Ecto neural progenitor cell (in vitro differentiated cells): ENCODE measurements around the gene PRSS56.
"Not testable (repeated sequence)": the region's sequence is repeated elsewhere in the genome, so short reads cannot be mapped to it uniquely, and the experiment has no call there.

ENCODE experiments used
- DNase-seq: peaks from one replicate; pipeline ENCODE4 v3.0.0-alpha.2; 2018; ENCODE audit warnings: low spot score

Gene PRSS56

DNA sequence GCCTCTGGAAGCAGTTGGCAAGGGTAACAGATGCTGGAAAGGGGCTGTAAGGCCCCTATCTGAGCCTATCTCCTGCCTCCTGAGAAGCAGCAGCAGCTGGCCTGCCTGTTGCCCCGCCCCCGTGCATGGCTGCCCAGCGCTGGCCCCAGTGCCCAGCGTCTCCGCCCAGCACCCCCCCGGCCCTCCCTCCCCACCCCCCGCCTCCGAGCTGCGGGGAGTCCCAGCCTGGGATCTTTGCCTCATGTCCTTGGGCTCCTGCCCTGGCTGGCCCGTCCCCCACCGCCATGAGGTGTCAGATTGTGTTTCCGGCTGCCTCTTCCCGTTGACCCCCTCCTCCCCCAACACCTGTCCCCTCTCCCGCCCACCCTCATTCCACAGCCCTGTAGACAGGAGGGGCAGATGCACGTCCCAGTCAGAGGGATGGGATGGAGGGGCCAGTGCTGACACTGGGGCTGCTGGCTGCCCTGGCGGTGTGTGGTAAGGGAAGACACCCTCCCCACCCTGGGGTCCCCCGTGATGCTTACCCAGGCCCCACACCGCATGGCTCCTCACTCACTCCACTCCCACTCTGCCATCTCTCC lies 5.7 kb downstream of the PRSS56 start, which contains the start of gene CHRND:
Gene CHRND (plus strand): TSS at position 370 of the 581 bp plus-strand sequence. CDS start 56 bp downstream, at position 426.
- no peak for DNase-seq

DNA sequence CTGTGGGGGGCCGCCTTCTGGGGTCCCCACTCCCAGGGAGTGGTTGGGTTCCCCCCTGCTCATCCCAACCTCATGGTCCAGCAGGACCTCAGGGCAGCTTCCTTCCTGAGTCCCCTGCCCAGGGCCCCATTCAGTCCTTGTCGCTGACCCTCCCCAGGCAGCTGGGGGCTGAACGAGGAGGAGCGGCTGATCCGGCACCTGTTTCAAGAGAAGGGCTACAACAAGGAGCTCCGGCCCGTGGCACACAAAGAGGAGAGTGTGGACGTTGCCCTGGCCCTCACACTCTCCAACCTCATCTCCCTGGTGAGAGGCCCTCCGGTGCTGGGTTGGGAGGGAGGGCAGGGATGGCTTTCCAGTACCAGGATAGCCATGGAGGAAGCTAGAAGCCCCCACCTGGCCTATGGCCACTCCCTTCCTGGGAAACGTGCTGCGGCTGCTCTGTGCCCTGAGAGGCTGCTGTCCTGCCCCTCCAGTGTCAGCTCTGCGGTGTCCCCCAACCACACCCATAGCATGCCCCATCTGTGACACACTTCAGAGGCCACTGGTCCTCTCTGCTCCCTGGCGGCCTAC lies 6.3 kb downstream of the PRSS56 start:
- DNase-seq: no peak

DNA sequence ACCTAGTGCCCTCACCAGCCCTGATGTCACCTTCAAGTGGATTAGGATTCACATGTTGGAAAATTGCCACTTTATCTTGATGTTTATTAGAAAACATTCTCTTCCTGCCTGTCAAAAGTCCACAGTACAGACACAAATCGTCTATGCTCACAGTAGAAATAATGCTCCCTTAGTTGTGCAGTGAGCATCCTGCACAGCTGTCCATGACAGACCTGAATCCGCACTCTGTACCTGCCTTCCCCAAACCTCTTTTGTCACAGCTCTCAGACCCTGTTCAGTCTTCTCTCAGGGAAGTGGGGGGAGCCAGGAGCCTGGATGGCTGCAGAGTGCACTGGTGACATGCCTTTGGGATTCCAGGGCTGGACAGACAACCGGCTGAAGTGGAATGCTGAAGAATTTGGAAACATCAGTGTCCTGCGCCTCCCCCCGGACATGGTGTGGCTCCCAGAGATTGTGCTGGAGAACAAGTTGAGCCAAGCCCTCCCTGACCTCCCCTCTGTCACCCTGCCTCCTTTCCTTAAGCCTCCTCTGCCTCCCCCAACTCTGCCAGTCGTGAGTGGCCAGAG lies 7.8 kb downstream of the PRSS56 start:
- no peak for DNase-seq

DNA sequence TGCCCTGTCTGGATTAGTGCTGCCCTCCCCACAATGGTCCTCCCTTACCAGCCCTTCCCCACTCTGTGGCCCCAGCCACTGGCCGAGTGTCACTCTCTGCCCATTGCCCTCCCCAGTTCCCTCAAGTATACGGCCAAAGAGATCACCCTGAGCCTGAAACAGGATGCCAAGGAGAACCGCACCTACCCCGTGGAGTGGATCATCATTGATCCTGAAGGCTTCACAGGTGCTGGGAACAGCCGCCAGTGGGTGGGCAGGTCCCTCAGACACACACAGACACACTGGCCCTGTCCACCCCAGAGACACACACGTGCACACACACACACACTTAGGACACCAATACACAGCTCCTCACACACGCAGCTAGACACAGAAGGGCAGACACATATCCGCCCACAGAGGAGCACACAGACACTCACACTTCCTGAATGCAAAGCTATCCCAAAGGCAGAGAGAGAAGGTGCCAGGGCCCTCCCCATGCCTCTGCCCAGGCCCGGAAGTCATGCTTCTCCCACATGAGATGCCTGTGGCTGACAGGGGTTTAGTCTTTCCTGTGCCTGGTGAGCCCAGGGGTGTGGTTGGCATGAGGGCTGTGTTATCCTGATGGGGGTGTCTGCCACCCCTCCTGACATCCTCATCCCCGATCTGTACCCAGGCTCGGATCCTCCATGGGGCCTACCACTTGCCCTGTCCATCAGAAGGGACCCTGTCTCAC lies 8.7 kb downstream of the PRSS56 start:
- no peak for DNase-seq

DNA sequence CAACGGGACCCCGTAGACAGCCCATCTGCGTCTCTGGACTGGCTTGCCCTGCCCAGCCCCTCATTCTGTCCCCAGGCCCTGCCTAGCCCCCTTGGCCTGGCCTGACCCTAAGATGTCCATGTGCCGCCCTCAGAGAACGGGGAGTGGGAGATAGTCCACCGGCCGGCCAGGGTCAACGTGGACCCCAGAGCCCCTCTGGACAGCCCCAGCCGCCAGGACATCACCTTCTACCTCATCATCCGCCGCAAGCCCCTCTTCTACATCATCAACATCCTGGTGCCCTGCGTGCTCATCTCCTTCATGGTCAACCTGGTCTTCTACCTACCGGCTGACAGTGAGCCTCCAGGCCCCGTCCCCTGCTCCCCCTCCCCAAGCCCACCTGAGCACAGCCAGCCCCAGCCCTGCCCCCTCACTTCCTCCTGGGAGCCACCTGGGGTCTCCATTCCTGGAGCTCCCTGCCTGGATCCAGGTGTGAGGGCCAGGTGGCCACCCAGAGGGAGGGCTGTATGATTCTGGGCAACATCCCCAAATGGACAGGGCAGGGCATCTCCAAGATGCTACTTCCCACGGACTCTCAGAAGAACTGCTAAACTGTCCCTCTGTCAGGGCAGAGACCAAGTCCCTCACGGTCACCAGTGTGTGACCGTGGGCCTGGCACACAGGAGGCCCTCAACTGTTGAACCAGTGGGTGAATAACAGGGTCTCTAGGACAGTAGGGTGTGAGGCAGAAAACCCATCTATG lies 9.8 kb downstream of the PRSS56 start:
- no peak for DNase-seq

DNA sequence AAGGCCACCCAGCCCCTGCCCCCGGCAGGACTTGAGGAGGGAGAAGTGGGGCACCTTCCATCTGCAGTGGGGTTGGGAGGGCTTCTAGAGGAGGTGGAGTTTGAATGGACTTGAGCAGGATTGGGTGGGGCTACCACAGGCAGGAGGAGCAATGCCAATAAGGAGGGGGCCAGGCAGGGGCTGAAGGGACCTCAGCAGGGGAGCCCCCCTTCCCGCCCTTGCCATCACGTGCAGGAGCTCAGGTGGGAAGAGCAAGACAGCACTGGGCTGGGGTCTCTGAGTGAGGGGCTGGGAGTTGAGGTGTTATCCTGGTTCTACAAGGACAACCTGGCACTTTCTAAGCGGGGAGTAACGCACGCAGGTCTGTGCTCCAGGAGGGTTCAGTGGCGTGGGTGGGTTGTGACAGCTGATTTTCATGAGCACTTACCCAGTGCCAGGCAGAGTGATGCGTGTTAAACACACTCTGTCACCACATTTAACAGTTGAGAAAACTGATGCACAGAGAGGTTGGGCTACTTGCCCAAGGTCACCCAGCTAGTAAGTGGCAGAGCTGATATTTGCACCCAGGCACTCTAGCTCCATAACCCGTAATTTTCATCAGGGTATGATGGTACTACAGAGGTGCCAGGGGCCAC lies 10.6 kb downstream of the PRSS56 start:
- DNase-seq: no peak

DNA sequence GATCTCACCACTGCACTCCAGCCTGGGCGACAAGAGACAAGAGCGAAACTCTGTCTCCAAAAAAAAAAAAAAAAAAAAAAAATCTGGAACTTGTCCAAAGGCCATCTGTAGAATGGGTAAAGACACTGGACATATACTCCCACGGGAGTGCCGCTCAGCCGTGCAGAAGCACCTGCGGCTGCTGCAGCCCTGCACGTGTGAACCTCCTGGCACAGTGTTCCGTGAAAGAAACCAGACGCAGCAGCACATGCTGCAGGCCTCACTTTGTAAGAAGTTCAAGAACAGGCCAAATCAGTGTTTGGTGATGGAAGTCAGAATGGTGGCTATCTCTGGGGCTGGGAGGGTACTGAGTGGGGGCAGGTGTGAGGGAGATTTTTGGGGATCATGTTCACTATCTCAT lies 12.2 kb downstream of the PRSS56 start:
- no peak for DNase-seq

DNA sequence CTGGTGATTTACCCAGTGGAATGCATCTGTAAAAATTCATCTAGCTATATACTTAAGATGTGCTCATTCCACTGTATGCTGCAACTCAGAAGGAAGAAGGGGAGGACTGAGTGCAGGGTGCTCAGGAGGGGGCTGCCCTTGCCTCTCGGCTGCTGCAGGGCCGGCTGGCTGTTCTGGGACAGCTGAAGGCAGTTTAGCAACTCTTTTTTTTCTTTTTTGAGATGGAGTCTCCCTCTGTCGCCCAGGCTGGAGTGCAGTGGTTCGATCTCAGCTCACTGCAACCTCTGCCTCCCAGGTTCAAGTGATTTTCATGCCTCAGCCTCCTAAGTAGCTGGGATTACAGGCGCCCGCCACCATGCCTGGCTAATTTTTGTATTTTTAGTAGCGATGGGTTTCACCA lies 12.6 kb downstream of the PRSS56 start:
- DNase-seq: not testable (repeated sequence)

DNA sequence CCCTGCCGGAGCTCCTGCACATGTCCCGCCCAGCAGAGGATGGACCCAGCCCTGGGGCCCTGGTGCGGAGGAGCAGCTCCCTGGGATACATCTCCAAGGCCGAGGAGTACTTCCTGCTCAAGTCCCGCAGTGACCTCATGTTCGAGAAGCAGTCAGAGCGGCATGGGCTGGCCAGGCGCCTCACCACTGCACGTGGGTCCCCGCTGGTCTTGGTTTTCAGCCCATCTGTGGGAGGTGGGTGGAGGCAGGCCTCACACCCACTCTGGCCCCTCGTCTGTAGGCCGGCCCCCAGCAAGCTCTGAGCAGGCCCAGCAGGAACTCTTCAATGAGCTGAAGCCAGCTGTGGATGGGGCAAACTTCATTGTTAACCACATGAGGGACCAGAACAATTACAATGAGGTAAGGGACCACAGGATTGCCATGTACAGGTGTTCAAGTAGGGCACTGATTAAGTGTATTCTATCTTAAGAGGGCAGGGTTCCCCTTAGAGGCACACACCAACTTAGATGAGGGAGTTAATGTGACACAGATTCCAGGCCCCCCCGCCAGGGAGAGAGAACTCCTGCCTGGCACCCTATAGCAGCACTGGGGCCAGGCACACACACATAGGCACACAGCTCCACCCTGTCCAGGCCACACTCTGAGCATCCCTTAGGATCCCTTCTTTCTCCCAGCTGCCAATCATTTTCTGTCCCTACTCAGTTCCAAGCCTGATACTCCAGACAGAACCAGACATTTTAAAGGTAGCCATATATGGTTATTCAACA lies 13.9 kb downstream of the PRSS56 start:
- peak; percentile 48 for DNase-seq

DNA sequence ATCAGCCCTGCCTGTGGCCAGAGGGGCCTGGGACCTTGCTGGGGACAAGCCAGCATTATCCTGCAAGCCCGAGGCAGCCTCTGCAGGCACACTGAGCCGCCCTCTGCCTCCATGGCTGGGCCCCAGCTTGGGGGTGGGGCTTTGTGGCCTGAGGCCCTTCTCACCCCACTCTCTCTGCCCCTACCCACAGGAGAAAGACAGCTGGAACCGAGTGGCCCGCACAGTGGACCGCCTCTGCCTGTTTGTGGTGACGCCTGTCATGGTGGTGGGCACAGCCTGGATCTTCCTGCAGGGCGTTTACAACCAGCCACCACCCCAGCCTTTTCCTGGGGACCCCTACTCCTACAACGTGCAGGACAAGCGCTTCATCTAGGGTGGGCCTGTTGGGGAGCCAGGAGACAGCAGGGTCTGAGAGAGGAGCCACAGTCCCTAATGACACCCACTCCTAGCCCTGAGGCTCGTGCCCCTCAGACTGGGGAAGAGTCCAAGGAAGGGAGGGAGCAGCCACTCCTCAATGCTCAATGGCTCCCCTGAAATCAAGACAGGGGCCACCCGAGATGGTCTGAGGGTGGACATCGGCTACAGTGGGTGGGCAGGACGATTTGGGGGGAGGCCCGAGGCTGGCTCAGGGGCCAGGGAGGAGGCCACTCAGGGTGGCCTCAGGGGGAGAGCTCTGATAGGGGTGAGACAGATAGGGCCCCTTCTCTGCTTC lies 14.9 kb downstream of the PRSS56 start:
- DNase-seq: peak; percentile 42

DNA sequence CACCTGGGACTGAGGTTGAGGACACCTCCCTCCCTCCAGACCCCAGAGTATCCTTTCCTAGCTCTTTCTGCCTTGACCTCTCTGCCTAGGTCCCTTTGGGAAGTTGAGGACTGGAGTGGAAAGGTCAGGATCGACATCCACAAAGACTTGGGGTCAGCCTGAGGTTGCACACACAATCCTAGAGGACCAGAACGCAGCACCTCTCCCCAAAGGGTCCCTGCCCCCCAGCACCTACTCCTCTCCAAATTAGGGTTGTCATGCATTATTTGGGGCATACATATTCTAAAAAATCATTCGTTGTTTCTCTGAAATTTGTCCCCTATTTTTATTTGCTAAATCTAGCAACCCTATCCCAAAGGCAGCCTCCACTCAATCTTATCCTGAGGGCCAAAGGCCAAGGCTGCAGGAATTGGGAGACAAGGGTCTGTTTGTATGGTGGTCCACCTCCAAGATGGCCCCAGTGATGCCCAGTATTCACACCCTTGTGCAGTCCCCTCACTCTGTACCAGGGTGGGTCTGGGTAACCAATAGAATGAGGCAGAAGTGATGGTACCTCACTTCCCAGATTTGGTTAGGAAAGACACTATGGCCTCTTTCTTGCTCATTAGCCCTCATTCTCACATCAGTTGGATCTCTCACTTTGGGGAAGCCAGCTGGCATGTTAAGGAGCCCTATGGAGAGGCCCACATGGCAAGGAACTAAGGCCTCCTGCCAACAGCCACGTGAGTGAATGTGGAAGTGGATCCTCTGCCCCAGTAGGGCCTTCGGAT lies 15.8 kb downstream of the PRSS56 start:
- no peak for DNase-seq

DNA sequence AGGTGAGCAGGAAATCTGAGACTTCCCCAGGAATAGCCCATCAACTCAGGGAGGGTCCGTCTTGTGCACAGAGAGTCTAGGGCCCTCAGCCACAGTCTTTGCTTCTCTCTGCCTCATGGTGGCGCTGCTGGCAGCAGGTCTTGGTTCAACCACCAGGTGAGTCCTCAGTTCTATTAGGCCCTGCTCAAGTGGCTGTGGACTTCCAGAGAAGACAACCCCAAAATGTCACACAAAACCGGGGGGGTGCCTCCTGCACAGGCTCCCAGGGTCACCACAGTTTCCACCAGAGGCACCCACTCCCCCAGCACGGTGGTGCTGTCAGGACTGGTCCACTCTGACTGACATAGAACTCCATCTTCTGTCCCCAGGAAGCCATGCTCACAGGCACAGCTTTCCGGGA lies 16.9 kb downstream of the PRSS56 start:
- DNase-seq: peak; percentile 54

DNA sequence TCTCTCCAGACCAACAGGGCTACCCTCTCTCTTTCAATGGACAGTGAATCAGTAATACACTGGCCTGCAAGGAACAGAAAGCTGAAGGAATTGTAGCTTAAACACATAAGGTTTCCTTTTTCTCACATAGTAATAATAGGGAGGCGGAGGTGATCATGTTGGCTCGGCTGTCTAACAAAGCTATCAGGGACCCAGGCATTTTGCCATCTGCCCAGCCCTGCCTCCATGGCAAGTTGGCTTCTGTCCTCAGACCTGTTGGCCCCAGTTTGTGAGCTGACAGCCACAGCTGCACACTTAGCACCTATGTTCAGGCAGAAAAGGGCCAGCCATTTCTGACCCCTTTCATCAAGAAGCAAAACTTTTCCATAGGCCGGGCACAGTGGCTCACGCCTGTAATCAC lies 17.3 kb downstream of the PRSS56 start:
- DNase-seq: no peak

DNA sequence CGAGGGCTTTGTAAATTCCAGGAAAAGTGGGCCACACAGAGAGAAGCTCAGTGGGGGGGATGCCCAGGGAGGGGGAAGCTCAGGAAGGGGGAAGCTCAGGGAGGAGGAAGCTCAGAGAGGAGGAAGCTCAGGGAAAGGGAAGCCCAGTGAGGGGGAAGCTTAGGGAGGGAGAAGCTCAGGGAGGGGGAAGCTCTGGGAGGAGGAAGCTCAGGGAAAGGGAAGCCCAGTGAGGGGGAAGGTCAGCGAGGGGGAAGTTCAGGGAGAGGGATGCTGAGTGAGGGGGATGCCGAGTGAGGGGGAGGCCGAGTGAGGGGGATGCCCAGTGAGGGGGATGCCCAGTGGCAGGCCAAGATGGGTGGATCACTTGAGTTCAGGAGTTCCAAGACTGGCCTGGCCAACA lies 18.5 kb downstream of the PRSS56 start:
- no peak for DNase-seq

DNA sequence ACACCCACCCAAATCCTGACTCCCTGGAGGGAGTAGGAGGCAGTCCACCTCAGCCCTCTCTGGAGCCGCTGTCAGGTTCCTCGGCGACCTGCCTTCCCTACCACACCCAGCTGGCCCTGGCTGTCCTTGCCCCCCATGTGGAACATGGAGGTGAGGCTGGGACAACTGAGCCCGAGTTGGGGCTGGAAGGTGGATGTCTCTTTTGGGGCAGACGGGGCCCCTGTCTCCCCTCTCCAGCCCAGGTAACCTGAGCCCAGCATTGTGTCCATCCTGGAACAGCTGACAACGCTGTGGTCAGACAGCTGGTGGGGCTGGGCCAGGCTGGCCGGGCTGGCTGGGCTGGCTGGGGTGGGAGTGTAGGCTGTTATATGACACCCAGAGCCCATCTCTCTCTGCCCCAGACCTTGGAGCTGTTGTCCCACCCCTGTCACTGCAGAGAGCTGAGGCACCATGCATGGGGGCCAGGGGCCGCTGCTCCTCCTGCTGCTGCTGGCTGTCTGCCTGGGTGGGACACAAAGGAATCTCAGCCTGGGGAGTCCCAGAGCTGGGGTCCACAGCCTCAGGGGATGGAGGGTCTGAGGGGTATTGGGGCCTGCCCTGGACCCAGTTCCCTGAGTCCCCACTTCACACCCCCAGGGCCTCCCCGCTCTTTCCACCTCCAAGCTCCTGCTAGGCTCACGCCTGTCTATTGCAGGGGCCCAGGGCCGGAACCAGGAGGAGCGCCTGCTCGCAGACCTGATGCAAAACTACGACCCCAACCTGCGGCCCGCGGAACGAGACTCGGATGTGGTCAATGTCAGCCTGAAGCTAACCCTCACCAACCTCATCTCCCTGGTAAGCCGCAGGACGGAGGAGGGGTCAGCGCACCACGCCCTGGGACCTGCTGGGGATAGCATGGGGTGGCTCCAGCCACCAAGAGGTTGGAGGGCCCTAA lies 19.4 kb downstream of the PRSS56 start, which contains the start of gene CHRNG:
Gene CHRNG (plus strand): TSS at position 395 of the 934 bp plus-strand sequence. CDS start 56 bp downstream, at position 451.
- DNase-seq: no peak

DNA sequence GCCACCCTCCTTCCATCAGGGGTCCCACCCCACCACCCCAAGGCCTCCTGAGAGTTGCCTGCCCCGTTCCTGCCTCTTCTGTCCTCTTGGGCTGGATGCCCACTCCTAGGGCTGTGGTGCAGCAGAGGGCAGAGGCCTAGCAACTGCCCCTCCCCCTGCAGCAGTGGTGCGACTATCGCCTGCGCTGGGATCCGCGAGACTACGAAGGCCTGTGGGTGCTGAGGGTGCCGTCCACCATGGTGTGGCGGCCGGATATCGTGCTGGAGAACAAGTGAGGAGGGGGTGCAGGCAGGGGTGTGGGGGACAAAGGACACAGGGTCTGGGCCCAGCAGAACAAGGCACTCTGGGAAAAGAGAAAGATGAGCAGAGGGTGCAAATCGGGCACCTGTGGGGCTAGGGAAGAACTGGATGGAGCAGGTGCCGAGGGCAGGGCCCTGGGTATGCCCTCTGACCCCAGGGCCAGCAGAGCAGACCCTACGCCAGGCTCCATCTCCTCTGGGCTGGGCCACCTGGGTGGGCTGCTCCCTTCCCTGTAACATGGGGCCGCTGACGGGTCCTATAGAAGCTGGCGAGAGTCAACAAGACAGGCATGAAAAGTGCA lies 20.4 kb downstream of the PRSS56 start:
- no peak for DNase-seq

DNA sequence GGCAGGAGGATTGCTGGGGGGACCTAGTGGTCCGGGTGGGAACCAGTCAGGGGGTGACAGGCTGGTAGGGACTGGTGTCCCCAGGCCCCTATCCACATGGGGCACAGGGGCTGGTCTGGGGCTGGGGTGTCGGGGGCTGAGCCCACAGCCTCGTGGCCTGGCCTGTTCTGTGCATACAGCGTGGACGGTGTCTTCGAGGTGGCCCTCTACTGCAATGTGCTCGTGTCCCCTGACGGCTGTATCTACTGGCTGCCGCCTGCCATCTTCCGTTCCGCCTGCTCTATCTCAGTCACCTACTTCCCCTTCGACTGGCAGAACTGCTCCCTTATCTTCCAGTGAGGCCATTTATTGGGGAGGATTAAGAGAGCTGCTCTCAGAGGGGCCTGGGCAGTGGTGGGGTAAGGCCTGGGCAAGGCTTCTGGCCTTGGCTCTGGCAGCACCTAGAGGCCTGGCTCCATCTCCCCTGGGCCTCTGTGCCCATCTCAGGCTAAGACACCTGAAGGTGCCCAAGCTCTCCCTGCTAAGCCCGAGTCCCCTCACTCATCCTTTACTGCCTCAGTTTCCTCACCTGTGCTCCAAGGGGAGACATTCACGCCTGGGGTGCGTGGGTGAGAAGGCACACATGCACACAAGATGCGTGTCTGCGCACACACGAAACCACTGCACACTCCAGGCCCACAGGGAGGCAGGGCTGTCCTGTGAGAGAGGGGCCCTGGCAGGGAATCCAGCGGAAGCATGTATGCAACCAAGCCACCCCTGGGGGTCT lies 21.2 kb downstream of the PRSS56 start:
- no peak for DNase-seq
